WI38 (cell line): ENCODE results near the gene OAT.

Experiments
- H3K4me3 ChIP-seq: 2 replicates; pipeline ENCODE4 v1.5.1; 2011; ENCODE audit warnings: low read depth, mild to moderate bottlenecking, control low read depth, low read length
- CTCF ChIP-seq: IDR thresholded peaks from 2 replicates; pipeline ENCODE4 v1.5.1; 2012; ENCODE audit warnings: low read depth, mild to moderate bottlenecking, control low read depth, low read length

The OAT gene

GRCh38 chr10:124347956-124348355 is 70.8 kb downstream of the OAT start:
- H3K4me3 ChIP-seq = no peak overlapping the region
- TF ChIP-seq CTCF = no peak
